Naive thymus-derived CD4-positive, alpha-beta T cell (primary cell): ENCODE data around the gene KLK6. TPM values are rescaled to one million over a fixed set of nuclear protein-coding genes. Genes with fewer than 3 reads are reported as not detected.
"Not testable (repeated sequence)": the region's sequence is repeated elsewhere in the genome, so short reads cannot be mapped to it uniquely, and the experiment has no call there.

Experiments
- ATAC-seq: fragments of 150-1000 bp; cut with Tn5 transposase; 2 replicates; pipeline ENCODE4 v1.10.0; 2021; ENCODE audit warnings: mild to moderate bottlenecking, moderate library complexity
- CTCF ChIA-PET: fragments of 350-600 bp; sonication (Branson Sonifier 250); formaldehyde crosslinking; loops from one replicate; lab custom pipeline; 2021; ENCODE audit warnings: antibody characterized with exemption; lab: Charles Lee
- POLR2A ChIA-PET: fragments of 350-600 bp; sonication (Branson Sonifier 250); formaldehyde crosslinking; loops from one replicate; lab custom pipeline; 2021; ENCODE audit warnings: antibody characterized with exemption, inconsistent platforms; lab: Charles Lee
- DNase-seq, 9 donors: peaks; one replicate each; pipeline versions ENCODE4 v3.0.0 to v3.0.0-alpha.2; 2020 to 2022; ENCODE audit warnings: mixed read lengths in 1 of 9
- H3K27ac ChIP-seq: one replicate; pipeline ENCODE4 v1.7.0; 2013; ENCODE audit warnings: mild to moderate bottlenecking, low read depth, low read length, moderate library complexity
- H3K27me3 ChIP-seq, 2 donors: one replicate each; pipeline ENCODE4 v1.7.0; 2013; ENCODE audit warnings: low read length in 2 of 2, mild to moderate bottlenecking in 2 of 2, moderate library complexity in 2 of 2; ENCODE audit not compliant: control insufficient read depth in 2 of 2, insufficient read depth in 2 of 2
- H3K36me3 ChIP-seq, 3 experiments: 1 replicate in 2 of 3; 2 replicates in 1 of 3; pipeline ENCODE4 v1.7.0; 2013; ENCODE audit warnings: low read length in 3 of 3, mild to moderate bottlenecking in 3 of 3, moderate library complexity in 1 of 3; ENCODE audit not compliant: insufficient read depth in 3 of 3, control insufficient read depth in 2 of 3
- H3K4me1 ChIP-seq, 2 donors: one replicate each; pipeline ENCODE4 v1.7.0; 2013; ENCODE audit warnings: low read length in 2 of 2, mild to moderate bottlenecking in 2 of 2, moderate library complexity in 1 of 2; ENCODE audit not compliant: control insufficient read depth in 2 of 2, insufficient read depth in 2 of 2
- H3K4me3 ChIP-seq: 2 replicates; pipeline ENCODE4 v1.7.0; 2013; ENCODE audit warnings: mild to moderate bottlenecking, low read length
- H3K9me3 ChIP-seq, 3 experiments: 1 replicate in 2 of 3; 2 replicates in 1 of 3; pipeline ENCODE4 v1.7.0; 2013; ENCODE audit warnings: low read length in 3 of 3; ENCODE audit not compliant: control insufficient read depth in 2 of 3
- H3K27ac Mint-ChIP-seq, 9 donors: one replicate each; pipeline ENCODE4 v1.8.0; 2020 to 2022; ENCODE audit warnings: mixed read lengths in 9 of 9, mild to moderate bottlenecking in 8 of 9, moderate library complexity in 5 of 9, inconsistent platforms in 2 of 9
- H3K27me3 Mint-ChIP-seq, 5 donors: one replicate each; pipeline ENCODE4 v1.8.0; 2021 to 2022; ENCODE audit warnings: mixed read lengths in 5 of 5, mild to moderate bottlenecking in 1 of 5
- H3K36me3 Mint-ChIP-seq, 5 donors: one replicate each; pipeline ENCODE4 v1.8.0; 2020 to 2022; ENCODE audit warnings: mixed read lengths in 5 of 5, mild to moderate bottlenecking in 3 of 5, inconsistent platforms in 1 of 5
- H3K4me1 Mint-ChIP-seq, 7 donors: one replicate each; pipeline ENCODE4 v1.8.0; 2020 to 2022; ENCODE audit warnings: mixed read lengths in 7 of 7, mild to moderate bottlenecking in 3 of 7, inconsistent platforms in 1 of 7
- H3K4me3 Mint-ChIP-seq, 10 donors: one replicate each; pipeline ENCODE4 v1.8.0; 2020 to 2022; ENCODE audit warnings: mild to moderate bottlenecking in 10 of 10, mixed read lengths in 10 of 10, moderate library complexity in 6 of 10, inconsistent platforms in 2 of 10
- H3K9me3 Mint-ChIP-seq, 11 donors: one replicate each; pipeline ENCODE4 v1.8.0; 2020 to 2022; ENCODE audit warnings: mixed read lengths in 11 of 11, mild to moderate bottlenecking in 4 of 11, inconsistent platforms in 1 of 11, moderate library complexity in 1 of 11
- intact Hi-C, 2 donors: fragments of 100-400 bp; cut with micrococcal nuclease; formaldehyde crosslinking; loops; one replicate each; pipeline ENCODE4 v1.15.1; 2023
- polyA plus RNA-seq, 2 donors: library from polyadenylated mRNA; unstranded; fragments of 300-500 nt; fragmentation: Illumina TruSeq; gene quantifications; one replicate each; pipeline ENCODE4 v1.2.3, GENCODE V29; 2021
- total RNA-seq, 6 experiments: library from RNA in 5 of 6; stranded (reverse) in 5 of 6; gene quantifications; 1 replicate in 5 of 6; 2 replicates in 1 of 6; pipeline ENCODE4 v1.2.3 and lab custom pipeline; 2021 to 2026

KLK6 gene
- total and polyA plus RNA-seq, 7 experiments from 2014 or later: not detected

DNA sequence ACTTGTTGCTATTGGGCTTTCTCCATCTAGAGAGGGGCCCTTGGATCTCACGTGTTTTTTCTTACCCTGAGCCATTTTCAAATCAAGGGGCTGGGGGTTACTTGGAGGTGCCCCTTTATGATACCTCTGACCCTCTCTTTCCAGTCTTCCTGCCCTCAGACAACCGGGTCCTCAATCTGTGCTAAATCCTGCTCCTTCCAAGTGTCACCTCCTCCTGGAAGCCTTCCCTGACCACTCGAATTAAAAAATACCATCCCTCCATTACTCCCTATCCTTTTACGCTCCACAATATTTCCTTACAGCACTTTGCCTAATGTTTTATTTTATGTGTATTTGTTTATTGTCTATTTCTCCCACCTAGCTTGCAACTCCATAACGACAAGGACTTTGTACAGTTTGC lies 28.7 kb upstream of the KLK6 start:
- Mint-ChIP-seq H3K27ac (no peak overlapping the region), H3K9me3 (peaks cover 0 to 2% (median 0%) of the 10 kb centered on the region in 11 donors), H3K36me3 (no peaks in the 10 kb centered on the region), H3K4me1 (peaks cover 0 to 5% (median 0%) of the 10 kb centered on the region in 7 donors), H3K27me3 (peaks cover 0 to 53% (median 41%) of the 10 kb centered on the region in 5 donors), H3K4me3 (no peak overlapping the region)
- intact Hi-C loops: no loop called here
- no peaks in the 10 kb centered on the region for H3K9me3 ChIP-seq
- H3K4me1 ChIP-seq: no peaks in the 10 kb centered on the region
- ChIA-PET POLR2A (no interaction called here), CTCF (no interaction called here)
- H3K27me3 ChIP-seq: peaks cover 0 to 6% of the 10 kb centered on the region in 2 donors
- H3K27ac ChIP-seq: no peak overlapping the region
- H3K4me3 ChIP-seq: no peak overlapping the region
- ATAC-seq (no peak), DNase-seq (no peak)
- H3K36me3 ChIP-seq: no peaks in the 10 kb centered on the region

DNA sequence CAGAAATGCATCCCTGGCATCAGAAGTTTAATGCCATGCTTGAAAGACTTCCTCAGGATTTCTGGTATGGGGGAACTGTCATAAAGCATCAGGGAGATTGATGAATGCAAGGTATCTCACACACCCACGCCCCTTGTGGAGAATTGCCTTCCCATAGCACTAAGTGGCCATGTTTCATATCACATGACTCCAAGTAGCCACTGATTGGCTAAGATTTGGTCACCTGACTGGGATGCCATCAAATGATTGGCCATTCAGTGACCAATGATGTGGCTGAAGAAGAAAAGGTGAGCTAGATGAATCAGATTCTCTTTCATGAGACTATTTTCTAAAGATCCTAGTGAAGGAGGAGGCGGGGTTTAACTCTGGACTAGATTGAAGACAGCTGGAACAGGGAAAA lies 24.7 kb upstream of the KLK6 start:
- POLR2A ChIA-PET: no interaction called here
- Histone ChIP-seq H3K4me1 (no peaks in the 10 kb centered on the region), H3K27ac (no peak overlapping the region), H3K9me3 (no peaks in the 10 kb centered on the region), H3K27me3 (no peaks in the 10 kb centered on the region), H3K36me3 (no peaks in the 10 kb centered on the region), H3K4me3 (no peak overlapping the region)
- Mint-ChIP-seq H3K4me3 (no peak overlapping the region), H3K27me3 (peaks cover 11 to 46% (median 37%) of the 10 kb centered on the region in 5 donors), H3K4me1 (no peaks in the 10 kb centered on the region), H3K27ac (no peak overlapping the region), H3K9me3 (peaks cover 0 to 3% (median 0%) of the 10 kb centered on the region in 11 donors), H3K36me3 (no peaks in the 10 kb centered on the region)
- intact Hi-C loops: no loop called here
- DNase-seq (no peak), ATAC-seq (no peak)
- CTCF ChIA-PET: no interaction called here

DNA sequence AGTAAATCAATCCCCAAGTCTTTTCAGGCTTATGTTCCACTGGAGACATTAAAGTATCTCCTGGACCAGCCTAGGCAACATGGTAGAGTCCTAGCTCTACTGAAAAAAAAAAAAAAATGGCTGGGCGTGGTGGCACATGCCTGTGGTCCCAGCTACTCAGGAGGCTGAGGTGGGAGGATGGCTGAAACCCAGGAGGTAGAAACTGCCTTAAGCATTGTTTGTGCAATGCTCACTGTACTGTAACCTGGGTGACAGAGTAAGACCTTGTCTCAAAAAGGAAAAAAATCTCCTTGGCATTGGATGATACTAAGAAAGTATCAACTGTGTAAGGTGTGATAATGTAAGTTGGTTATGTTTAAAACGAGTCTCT lies 23.3 kb upstream of the KLK6 start:
- Mint-ChIP-seq H3K4me1 (no peaks in the 10 kb centered on the region), H3K4me3 (no peak overlapping the region), H3K36me3 (peaks cover 0 to 4% (median 0%) of the 10 kb centered on the region in 5 donors), H3K9me3 (peaks cover 0 to 5% (median 2%) of the 10 kb centered on the region in 11 donors), H3K27ac (no peak overlapping the region), H3K27me3 (peaks cover 15 to 45% (median 40%) of the 10 kb centered on the region in 5 donors)
- ATAC-seq: no peak
- intact Hi-C loops: no loop called here
- ChIA-PET POLR2A (no interaction called here), CTCF (no interaction called here)
- no peak for DNase-seq
- H3K36me3 ChIP-seq: no peaks in the 10 kb centered on the region
- H3K4me3 ChIP-seq: no peak overlapping the region
- no peaks in the 10 kb centered on the region for H3K27me3 ChIP-seq
- H3K4me1 ChIP-seq: no peaks in the 10 kb centered on the region
- no peak overlapping the region for H3K27ac ChIP-seq
- H3K9me3 ChIP-seq: no peaks in the 10 kb centered on the region

DNA sequence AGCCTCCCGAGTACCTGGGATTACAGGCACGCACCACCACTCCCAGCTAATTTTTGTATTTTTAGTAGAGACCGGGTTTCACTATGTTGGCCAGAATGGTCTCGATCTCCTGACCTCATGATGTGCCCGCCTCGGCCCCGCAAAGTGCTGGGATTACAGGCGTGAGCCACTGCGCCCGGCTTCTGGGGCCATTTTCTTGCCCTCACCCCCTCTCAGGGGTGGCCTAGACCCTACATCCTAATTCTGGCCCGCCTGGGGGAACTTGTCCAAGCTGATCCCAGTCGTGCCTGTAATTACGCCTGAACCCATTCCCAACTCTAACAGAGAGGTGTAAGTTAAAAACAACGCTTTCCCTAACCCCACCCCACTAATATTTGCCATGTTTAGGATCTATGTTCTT lies 15.0 kb upstream of the KLK6 start:
- H3K4me1 ChIP-seq, POLR2A ChIA-PET, H3K27ac ChIP-seq, H3K4me1 Mint-ChIP-seq, ATAC-seq, DNase-seq, CTCF ChIA-PET, H3K36me3 ChIP-seq, H3K9me3 ChIP-seq, H3K9me3 Mint-ChIP-seq, H3K36me3 Mint-ChIP-seq, H3K4me3 Mint-ChIP-seq, intact Hi-C loops, H3K4me3 ChIP-seq, H3K27ac Mint-ChIP-seq, H3K27me3 ChIP-seq: not testable (repeated sequence)
- H3K27me3 Mint-ChIP-seq: peaks cover 21 to 71% (median 54%) of the 10 kb centered on the region in 5 donors

DNA sequence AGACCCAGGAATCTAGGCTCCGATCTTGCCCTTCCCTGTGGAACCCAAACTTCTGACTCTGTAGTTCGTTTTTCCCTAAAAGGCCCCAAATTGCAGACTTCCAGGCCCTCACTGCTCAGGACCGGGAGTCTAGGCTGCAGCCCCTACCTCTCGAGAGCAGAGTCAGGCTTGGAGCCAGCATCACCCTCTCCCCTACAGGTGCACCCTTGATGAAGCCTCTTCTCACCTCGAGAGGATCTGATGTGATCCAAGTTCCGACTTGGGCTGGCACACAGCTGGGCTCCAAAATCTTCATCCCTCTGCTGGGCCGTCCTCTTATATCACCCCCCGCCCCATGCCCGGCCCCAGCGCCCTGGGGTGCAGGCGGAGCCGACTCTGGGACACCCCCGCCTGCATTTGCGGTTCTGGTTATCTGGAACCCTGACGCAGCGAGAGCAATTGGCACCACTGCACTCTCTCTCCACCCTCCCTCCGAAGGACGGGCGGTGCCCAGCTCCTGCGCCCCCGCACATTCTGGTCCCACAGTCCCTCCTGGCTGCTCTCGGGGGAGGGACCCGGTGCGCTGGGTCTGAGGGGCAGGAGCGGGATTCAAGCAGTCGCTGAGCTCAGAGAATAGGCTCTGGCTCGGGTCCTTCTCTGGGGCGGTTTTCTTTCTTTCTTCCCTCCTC lies 14.4 kb upstream of the KLK6 start, which contains the start of gene KLK7:
TSS of gene KLK7 (minus strand) at position 293 of the 668 bp plus-strand sequence. CDS start 1,518 bp downstream, outside the sequence.
- intact Hi-C loops: no loop called here
- H3K9me3 ChIP-seq: no peaks in the 10 kb centered on the region
- DNase-seq: no peak
- H3K36me3 ChIP-seq: no peaks in the 10 kb centered on the region
- no peak for ATAC-seq
- Mint-ChIP-seq H3K36me3 (peaks cover 0 to 4% (median 0%) of the 10 kb centered on the region in 5 donors), H3K27me3 (peaks cover 21 to 69% (median 57%) of the 10 kb centered on the region in 5 donors), H3K27ac (no peak within 1 kb of the TSS), H3K4me3 (no peak within 1 kb of the TSS), H3K4me1 (peaks cover 0 to 3% (median 0%) of the 10 kb centered on the region in 7 donors), H3K9me3 (peaks cover 0 to 7% (median 3%) of the 10 kb centered on the region in 11 donors)
- no peak within 1 kb of the TSS for H3K4me3 ChIP-seq
- POLR2A ChIA-PET: no interaction called here
- CTCF ChIA-PET: no interaction called here
- no peaks in the 10 kb centered on the region for H3K4me1 ChIP-seq
- no peaks in the 10 kb centered on the region for H3K27me3 ChIP-seq
- no peak within 1 kb of the TSS for H3K27ac ChIP-seq

DNA sequence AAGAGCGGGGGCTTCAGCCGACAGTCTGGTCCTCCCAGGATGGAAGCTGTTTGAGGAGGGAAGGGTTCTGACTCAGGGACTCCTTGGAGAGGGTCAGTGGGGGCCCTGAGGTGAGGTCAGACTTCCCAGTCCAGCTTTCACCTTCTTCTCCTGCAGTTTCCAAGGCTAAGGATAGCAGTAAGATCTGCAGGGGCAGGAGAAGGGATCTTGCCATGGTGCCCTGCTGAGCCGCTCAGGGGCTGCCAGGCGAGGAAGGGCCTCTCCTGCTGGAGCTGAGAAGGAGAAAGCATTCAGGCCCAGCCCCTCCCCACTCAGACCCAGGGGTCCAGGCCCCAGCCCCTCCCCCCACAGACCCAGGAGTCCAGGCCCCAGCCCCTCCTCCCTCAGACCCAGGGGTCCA lies 12.8 kb upstream of the KLK6 start:
- H3K27me3 ChIP-seq: peaks cover 0 to 4% of the 10 kb centered on the region in 2 donors
- no peaks in the 10 kb centered on the region for H3K4me1 ChIP-seq
- no peak overlapping the region for H3K27ac ChIP-seq
- ChIA-PET CTCF (no interaction called here), POLR2A (no interaction called here)
- Mint-ChIP-seq H3K36me3 (no peaks in the 10 kb centered on the region), H3K27ac (no peak overlapping the region), H3K9me3 (peaks cover 0 to 7% (median 0%) of the 10 kb centered on the region in 11 donors), H3K4me3 (no peak overlapping the region), H3K27me3 (peaks cover 19 to 72% (median 53%) of the 10 kb centered on the region in 5 donors), H3K4me1 (peaks cover 0 to 9% (median 0%) of the 10 kb centered on the region in 7 donors)
- no peaks in the 10 kb centered on the region for H3K9me3 ChIP-seq
- ATAC-seq (no peak), DNase-seq (no peak)
- no peak overlapping the region for H3K4me3 ChIP-seq
- intact Hi-C loops: no loop called here
- no peaks in the 10 kb centered on the region for H3K36me3 ChIP-seq

DNA sequence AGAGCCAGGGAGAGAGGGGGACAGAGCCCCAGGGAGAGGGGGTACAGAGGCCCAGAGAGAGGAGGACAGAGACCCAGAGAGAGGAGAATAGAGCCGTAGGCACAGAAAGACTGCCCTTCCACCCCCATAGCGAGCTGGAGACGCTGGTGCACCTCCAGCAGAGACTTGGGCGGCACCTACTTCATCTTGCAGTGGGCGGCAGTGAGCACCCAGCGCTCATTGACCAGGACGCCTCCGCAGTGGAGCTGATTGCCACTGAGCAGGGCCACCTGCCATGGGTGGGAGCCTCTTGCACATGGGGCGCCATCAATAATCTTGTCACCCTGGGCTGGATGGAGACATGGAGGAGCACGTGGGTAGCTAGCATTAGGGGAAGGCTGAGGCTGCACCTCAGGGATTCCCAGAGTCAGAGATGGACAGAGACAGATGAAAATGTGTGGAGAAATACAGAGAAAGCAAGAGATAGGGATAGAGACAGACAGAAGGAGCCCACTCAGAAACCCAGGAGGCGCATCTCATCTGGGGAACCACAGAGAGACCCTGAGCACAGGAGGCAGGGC lies 12.3 kb upstream of the KLK6 start:
- Mint-ChIP-seq H3K36me3 (no peaks in the 10 kb centered on the region), H3K27ac (no peak overlapping the region), H3K4me3 (no peak overlapping the region), H3K4me1 (peaks cover 0 to 9% (median 0%) of the 10 kb centered on the region in 7 donors), H3K27me3 (peaks cover 16 to 71% (median 57%) of the 10 kb centered on the region in 5 donors), H3K9me3 (peaks cover 0 to 7% (median 0%) of the 10 kb centered on the region in 11 donors)
- Histone ChIP-seq H3K27me3 (peaks cover 0 to 4% of the 10 kb centered on the region in 2 donors), H3K4me3 (no peak overlapping the region), H3K36me3 (no peaks in the 10 kb centered on the region), H3K4me1 (no peaks in the 10 kb centered on the region), H3K9me3 (no peaks in the 10 kb centered on the region), H3K27ac (no peak overlapping the region)
- ChIA-PET POLR2A (no interaction called here), CTCF (no interaction called here)
- ATAC-seq (no peak), DNase-seq (no peak)
- intact Hi-C loops: no loop called here
